GM23338 (cell line): Measurements from ENCODE around the gene ATP6V1G3. TPM values are rescaled to one million over a fixed set of nuclear protein-coding genes. Genes with fewer than 3 reads are reported as not detected.
A peak's percentile ranks its signal among the peaks of the same experiment; 100 is the strongest.

Experiments used
- ATAC-seq: fragments of 200-7000 bp; cut with Tn5 transposase; 3 replicates; pipeline ENCODE4 v1.9.1; 2020
- DNase-seq: peaks from one replicate; pipeline ENCODE4 v3.0.0-alpha.2; 2015; ENCODE audit warnings: low spot score
- H2AFZ ChIP-seq: fragments of 200-600 bp; sonication (generic); 2 replicates; pipeline ENCODE4 v1.8.0; 2016; ENCODE audit warnings: antibody characterized with exemption, mild to moderate bottlenecking, moderate library complexity
- H3F3A ChIP-seq: fragments of 200-600 bp; sonication (generic); replicated peaks from 2 replicates; pipeline ENCODE4 v1.8.0; 2017; ENCODE audit warnings: antibody characterized with exemption, mixed run types, low read depth
- H3K27ac ChIP-seq: fragments of 200-600 bp; sonication (generic); 2 replicates; pipeline ENCODE4 v1.6.1; 2016; ENCODE audit warnings: low read depth
- H3K27me3 ChIP-seq: fragments of 200-600 bp; sonication (generic); 2 replicates; pipeline ENCODE4 v1.8.0; 2016; ENCODE audit warnings: mild to moderate bottlenecking, mixed run types, moderate library complexity; ENCODE audit not compliant: insufficient read depth
- H3K36me3 ChIP-seq: fragments of 200-600 bp; sonication (generic); 2 replicates; pipeline ENCODE4 v1.8.0; 2016; ENCODE audit warnings: mild to moderate bottlenecking; ENCODE audit not compliant: insufficient read depth
- H3K4me1 ChIP-seq: fragments of 200-600 bp; sonication (generic); 2 replicates; pipeline ENCODE4 v1.8.0; 2016; ENCODE audit warnings: mild to moderate bottlenecking, moderate library complexity; ENCODE audit not compliant: insufficient read depth
- H3K4me2 ChIP-seq: fragments of 200-600 bp; sonication (generic); 2 replicates; pipeline ENCODE4 v1.7.1; 2017; ENCODE audit warnings: mixed run types
- H3K4me3 ChIP-seq: fragments of 200-600 bp; sonication (generic); 2 replicates; pipeline ENCODE4 v1.6.1; 2016; ENCODE audit warnings: mixed run types
- H3K79me2 ChIP-seq: fragments of 200-600 bp; sonication (generic); replicated peaks from 2 replicates; pipeline ENCODE4 v1.8.0; 2017; ENCODE audit warnings: mild to moderate bottlenecking; ENCODE audit not compliant: insufficient read depth
- H3K9me2 ChIP-seq: fragments of 200-600 bp; sonication (generic); 2 replicates; pipeline ENCODE4 v1.8.0; 2017; ENCODE audit not compliant: insufficient read depth
- H4K20me1 ChIP-seq: fragments of 200-600 bp; sonication (generic); replicated peaks from 2 replicates; pipeline ENCODE4 v1.8.0; 2017; ENCODE audit warnings: mild to moderate bottlenecking; ENCODE audit not compliant: insufficient read depth
- H3K27ac Mint-ChIP-seq: 2 replicates; pipeline ENCODE4 v1.8.0; 2020; ENCODE audit warnings: inconsistent platforms, mild to moderate bottlenecking, moderate library complexity, mixed read lengths
- H3K27me3 Mint-ChIP-seq: 3 replicates; pipeline ENCODE4 v1.8.0; 2022; ENCODE audit warnings: low read depth, mild to moderate bottlenecking, moderate library complexity, mixed read lengths, inconsistent platforms; ENCODE audit not compliant: insufficient read depth, poor library complexity
- H3K36me3 Mint-ChIP-seq: 3 replicates; pipeline ENCODE4 v1.8.0; 2021; ENCODE audit warnings: low read depth, mild to moderate bottlenecking, inconsistent platforms, moderate library complexity, mixed read lengths
- H3K4me1 Mint-ChIP-seq: 3 replicates; pipeline ENCODE4 v1.8.0; 2020; ENCODE audit warnings: mild to moderate bottlenecking, inconsistent platforms, mixed read lengths
- H3K4me3 Mint-ChIP-seq: 3 replicates; pipeline ENCODE4 v1.8.0; 2021; ENCODE audit warnings: moderate library complexity, mild to moderate bottlenecking, inconsistent platforms, mixed read lengths
- H3K9me3 Mint-ChIP-seq: 3 replicates; pipeline ENCODE4 v1.8.0; 2020; ENCODE audit warnings: moderate library complexity, mild to moderate bottlenecking, inconsistent platforms, mixed read lengths
- CREB1 ChIP-seq: fragments of 250-450 bp; sonication (Bioruptor Pico); IDR thresholded peaks from 2 replicates; pipeline ENCODE4 v1.5.0; 2020; ENCODE audit warnings: low read depth, mild to moderate bottlenecking, moderate library complexity
- EZH2 ChIP-seq: fragments of 200-600 bp; sonication (generic); IDR thresholded peaks from one replicate; pipeline ENCODE4 v1.8.0; 2017; ENCODE audit warnings: antibody characterized with exemption, mild to moderate bottlenecking, low read depth; ENCODE audit not compliant: unreplicated experiment
- EZH2phosphoT487 ChIP-seq: fragments of 200-600 bp; sonication (generic); IDR thresholded peaks from one replicate; pipeline ENCODE4 v1.8.1; 2018; ENCODE audit warnings: antibody characterized with exemption; ENCODE audit not compliant: unreplicated experiment
- JUNB ChIP-seq: IDR thresholded peaks from one replicate; pipeline ENCODE4 v1.6.1; 2016; ENCODE audit warnings: antibody characterized with exemption; ENCODE audit not compliant: unreplicated experiment
- NANOG ChIP-seq: IDR thresholded peaks from 2 replicates; pipeline ENCODE4 v1.6.1; 2016; ENCODE audit warnings: antibody characterized with exemption, borderline replicate concordance
- POLR2AphosphoS5 ChIP-seq: IDR thresholded peaks from 2 replicates; pipeline ENCODE4 v1.6.1; 2016; ENCODE audit warnings: antibody characterized with exemption, low read depth
- STAT1 ChIP-seq: IDR thresholded peaks from one replicate; pipeline ENCODE4 v1.6.1; 2016; ENCODE audit warnings: antibody characterized with exemption; ENCODE audit not compliant: unreplicated experiment
- ZNF114 ChIP-seq: fragments of 250-450 bp; sonication (Bioruptor Pico); IDR thresholded peaks from 2 replicates; pipeline ENCODE4 v1.5.0; 2020; ENCODE audit warnings: mild to moderate bottlenecking, moderate library complexity
- polyA plus RNA-seq: library from polyadenylated mRNA; unstranded; fragments of >200 nt; fragmentation: Nextera tagmentation; extraction: Ambion mirVana; gene quantifications from 2 replicates; pipeline ENCODE4 v1.2.1, GENCODE V29; 2016
- total RNA-seq: library from RNA; depleted of rRNA; stranded (reverse); fragments of >200 nt; shearing (Covaris generic); gene quantifications from 2 replicates; pipeline ENCODE4 v1.2.3, GENCODE V29; 2014
- TF ChIP-seq, protein P1 (sequence below), 2 experiments: fragments of 200-600 bp in 1 of 2; sonication (generic) in 1 of 2; conservative IDR thresholded peaks; 2 replicates each; pipeline versions ENCODE4 v1.5.1 to v1.6.1; 2016 to 2017; ENCODE audit warnings: antibody characterized with exemption in 2 of 2, low read depth in 2 of 2, mild to moderate bottlenecking in 2 of 2, moderate library complexity in 1 of 2
- TF ChIP-seq, protein P2 (sequence below): IDR thresholded peaks from 2 replicates; pipeline ENCODE4 v1.6.1; 2016; ENCODE audit warnings: antibody characterized with exemption
- TF ChIP-seq, protein P3 (sequence below): IDR thresholded peaks from one replicate; pipeline ENCODE4 v1.6.1; 2018; ENCODE audit warnings: antibody characterized with exemption; ENCODE audit not compliant: unreplicated experiment

Gene ATP6V1G3
- total and polyA plus RNA-seq, 2 experiments from 2014 or later, result not detected

DNA sequence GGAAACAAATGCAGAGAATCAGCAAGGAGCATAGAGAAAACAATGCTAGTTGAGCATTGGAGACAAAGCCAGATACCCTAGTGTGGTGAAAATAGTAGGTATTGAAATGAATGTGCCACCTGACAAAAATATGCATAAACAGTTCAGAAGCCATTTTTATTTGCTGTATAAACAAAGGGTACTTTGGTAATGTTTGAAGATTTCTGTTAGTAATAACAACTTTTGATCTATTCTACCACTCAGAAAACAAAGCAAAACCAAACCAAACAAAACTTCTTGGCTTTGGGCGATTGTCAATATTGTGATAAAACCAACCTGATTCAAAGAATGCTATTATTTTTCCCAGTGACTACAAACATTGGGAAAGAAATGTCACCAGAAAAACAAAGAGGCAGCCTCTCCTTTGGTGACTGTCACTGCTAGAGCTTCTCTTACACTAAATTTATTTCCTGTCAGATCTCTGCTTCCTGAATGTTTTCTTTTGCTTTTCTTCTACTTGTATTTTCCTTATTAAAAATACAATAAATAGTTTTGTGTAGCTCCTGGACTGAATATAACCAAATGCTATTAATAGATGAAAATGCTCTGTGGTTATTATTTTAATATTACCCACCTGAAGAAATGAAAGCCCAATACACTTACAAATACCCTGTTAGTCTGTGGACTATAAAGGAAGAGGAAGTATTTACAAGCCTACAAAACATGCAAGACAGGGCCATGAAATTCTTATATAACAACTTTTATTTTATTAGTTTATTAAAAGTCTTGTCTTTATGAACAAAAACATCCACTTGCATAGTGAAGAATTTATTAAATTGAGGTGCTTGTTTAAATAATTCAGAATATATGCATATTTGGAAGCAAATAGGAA is 5.7 kb downstream of the ATP6V1G3 start:
- H3K27ac Mint-ChIP-seq, result 0 out of 2 replicates have a peak overlapping the region, but pooled peaks have one; percentile 29
- no peak overlapping the region for H3K4me3 ChIP-seq
- TF ChIP-seq NANOG (no peak), STAT1 (no peak), JUNB (no peak), EZH2 (no peak), EZH2phosphoT487 (no peak), CREB1 (CRISPR knock-in tag) (no peak), POLR2AphosphoS5 (no peak), ZNF114 (CRISPR knock-in tag) (no peak)
- TF ChIP-seq, protein P1, sequence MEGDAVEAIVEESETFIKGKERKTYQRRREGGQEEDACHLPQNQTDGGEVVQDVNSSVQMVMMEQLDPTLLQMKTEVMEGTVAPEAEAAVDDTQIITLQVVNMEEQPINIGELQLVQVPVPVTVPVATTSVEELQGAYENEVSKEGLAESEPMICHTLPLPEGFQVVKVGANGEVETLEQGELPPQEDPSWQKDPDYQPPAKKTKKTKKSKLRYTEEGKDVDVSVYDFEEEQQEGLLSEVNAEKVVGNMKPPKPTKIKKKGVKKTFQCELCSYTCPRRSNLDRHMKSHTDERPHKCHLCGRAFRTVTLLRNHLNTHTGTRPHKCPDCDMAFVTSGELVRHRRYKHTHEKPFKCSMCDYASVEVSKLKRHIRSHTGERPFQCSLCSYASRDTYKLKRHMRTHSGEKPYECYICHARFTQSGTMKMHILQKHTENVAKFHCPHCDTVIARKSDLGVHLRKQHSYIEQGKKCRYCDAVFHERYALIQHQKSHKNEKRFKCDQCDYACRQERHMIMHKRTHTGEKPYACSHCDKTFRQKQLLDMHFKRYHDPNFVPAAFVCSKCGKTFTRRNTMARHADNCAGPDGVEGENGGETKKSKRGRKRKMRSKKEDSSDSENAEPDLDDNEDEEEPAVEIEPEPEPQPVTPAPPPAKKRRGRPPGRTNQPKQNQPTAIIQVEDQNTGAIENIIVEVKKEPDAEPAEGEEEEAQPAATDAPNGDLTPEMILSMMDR (conservative IDR thresholded peaks at IDR 0.05; ENCODE audit: low read depth in 2 of 2), result no peak
- TF ChIP-seq, protein P2, sequence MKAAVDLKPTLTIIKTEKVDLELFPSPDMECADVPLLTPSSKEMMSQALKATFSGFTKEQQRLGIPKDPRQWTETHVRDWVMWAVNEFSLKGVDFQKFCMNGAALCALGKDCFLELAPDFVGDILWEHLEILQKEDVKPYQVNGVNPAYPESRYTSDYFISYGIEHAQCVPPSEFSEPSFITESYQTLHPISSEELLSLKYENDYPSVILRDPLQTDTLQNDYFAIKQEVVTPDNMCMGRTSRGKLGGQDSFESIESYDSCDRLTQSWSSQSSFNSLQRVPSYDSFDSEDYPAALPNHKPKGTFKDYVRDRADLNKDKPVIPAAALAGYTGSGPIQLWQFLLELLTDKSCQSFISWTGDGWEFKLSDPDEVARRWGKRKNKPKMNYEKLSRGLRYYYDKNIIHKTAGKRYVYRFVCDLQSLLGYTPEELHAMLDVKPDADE, result no peak
- TF ChIP-seq, protein P3, sequence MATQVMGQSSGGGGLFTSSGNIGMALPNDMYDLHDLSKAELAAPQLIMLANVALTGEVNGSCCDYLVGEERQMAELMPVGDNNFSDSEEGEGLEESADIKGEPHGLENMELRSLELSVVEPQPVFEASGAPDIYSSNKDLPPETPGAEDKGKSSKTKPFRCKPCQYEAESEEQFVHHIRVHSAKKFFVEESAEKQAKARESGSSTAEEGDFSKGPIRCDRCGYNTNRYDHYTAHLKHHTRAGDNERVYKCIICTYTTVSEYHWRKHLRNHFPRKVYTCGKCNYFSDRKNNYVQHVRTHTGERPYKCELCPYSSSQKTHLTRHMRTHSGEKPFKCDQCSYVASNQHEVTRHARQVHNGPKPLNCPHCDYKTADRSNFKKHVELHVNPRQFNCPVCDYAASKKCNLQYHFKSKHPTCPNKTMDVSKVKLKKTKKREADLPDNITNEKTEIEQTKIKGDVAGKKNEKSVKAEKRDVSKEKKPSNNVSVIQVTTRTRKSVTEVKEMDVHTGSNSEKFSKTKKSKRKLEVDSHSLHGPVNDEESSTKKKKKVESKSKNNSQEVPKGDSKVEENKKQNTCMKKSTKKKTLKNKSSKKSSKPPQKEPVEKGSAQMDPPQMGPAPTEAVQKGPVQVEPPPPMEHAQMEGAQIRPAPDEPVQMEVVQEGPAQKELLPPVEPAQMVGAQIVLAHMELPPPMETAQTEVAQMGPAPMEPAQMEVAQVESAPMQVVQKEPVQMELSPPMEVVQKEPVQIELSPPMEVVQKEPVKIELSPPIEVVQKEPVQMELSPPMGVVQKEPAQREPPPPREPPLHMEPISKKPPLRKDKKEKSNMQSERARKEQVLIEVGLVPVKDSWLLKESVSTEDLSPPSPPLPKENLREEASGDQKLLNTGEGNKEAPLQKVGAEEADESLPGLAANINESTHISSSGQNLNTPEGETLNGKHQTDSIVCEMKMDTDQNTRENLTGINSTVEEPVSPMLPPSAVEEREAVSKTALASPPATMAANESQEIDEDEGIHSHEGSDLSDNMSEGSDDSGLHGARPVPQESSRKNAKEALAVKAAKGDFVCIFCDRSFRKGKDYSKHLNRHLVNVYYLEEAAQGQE, result no peak
- no peaks in the 10 kb centered on the region for H3K36me3 ChIP-seq
- H3K4me1 Mint-ChIP-seq, result peaks cover 13% of the 10 kb centered on the region; the same call in 2 of the 3 replicates
- peaks cover 1% of the 10 kb centered on the region for H3K27me3 Mint-ChIP-seq
- H3K36me3 Mint-ChIP-seq, result no peaks in the 10 kb centered on the region
- H3K9me3 Mint-ChIP-seq, result no peaks in the 10 kb centered on the region
- H3K27ac ChIP-seq, result no peak overlapping the region
- H3K4me1 ChIP-seq, result no peaks in the 10 kb centered on the region
- ATAC-seq (no peak), DNase-seq (no peak)
- no peaks in the 10 kb centered on the region for H3K27me3 ChIP-seq
- no peak overlapping the region for H3K4me3 Mint-ChIP-seq
- H3F3A ChIP-seq, result no peaks in the 10 kb centered on the region
- H3K4me2 ChIP-seq, result no peak overlapping the region
- 0 out of 2 replicates have a peak, but pooled peaks cover 10% of the 10 kb centered on the region for H3K9me2 ChIP-seq
- H3K79me2 ChIP-seq, result no peaks in the 10 kb centered on the region
- H4K20me1 ChIP-seq, result no peaks in the 10 kb centered on the region
- peak overlapping the region; percentile 35 for H2AFZ ChIP-seq
